A549 (cell line): ENCODE measurements around the gene TAF4.

Source experiments
- CHD4 ChIP-seq: fragments of 200-600 bp; sonication (generic); IDR thresholded peaks from 2 replicates; pipeline ENCODE4 v1.6.1; 2016; ENCODE audit warnings: antibody characterized with exemption, mild to moderate bottlenecking, borderline replicate concordance
- EP300 ChIP-seq, 2 experiments: fragments of >200 bp; sonication (Bioruptor Twin); formaldehyde crosslinking; IDR thresholded peaks; 2 replicates in 1 of 2; 3 replicates in 1 of 2; pipeline ENCODE4 v1.6.1; 2016 to 2017
- ESRRA ChIP-seq: fragments of 150-350 bp; IDR thresholded peaks from 2 replicates; pipeline ENCODE4 v1.6.1; 2014; ENCODE audit warnings: mild to moderate bottlenecking, low read length, borderline replicate concordance
- GATA3 ChIP-seq: IDR thresholded peaks from 2 replicates; pipeline ENCODE4 v1.6.1; 2012; ENCODE audit warnings: borderline replicate concordance
- POLR2A ChIP-seq: IDR thresholded peaks from 2 replicates; pipeline ENCODE4 v1.6.1; 2012; ENCODE audit warnings: mild to moderate bottlenecking, low read length
- RFX5 ChIP-seq: fragments of 450-650 bp; IDR thresholded peaks from 2 replicates; pipeline ENCODE4 v1.7.1; 2014; ENCODE audit warnings: antibody characterized with exemption, mild to moderate bottlenecking, moderate library complexity
- ZNF302 ChIP-seq: fragments of 250-450 bp; sonication (Bioruptor Pico); IDR thresholded peaks from 2 replicates; pipeline ENCODE4 v1.9.0; 2021; ENCODE audit warnings: inconsistent platforms, mild to moderate bottlenecking, moderate library complexity
- TF ChIP-seq, protein P1 (sequence below): fragments of >200 bp; sonication (Bioruptor Twin); formaldehyde crosslinking; IDR thresholded peaks from 3 replicates; pipeline ENCODE4 v1.5.1; 2016

DNA sequence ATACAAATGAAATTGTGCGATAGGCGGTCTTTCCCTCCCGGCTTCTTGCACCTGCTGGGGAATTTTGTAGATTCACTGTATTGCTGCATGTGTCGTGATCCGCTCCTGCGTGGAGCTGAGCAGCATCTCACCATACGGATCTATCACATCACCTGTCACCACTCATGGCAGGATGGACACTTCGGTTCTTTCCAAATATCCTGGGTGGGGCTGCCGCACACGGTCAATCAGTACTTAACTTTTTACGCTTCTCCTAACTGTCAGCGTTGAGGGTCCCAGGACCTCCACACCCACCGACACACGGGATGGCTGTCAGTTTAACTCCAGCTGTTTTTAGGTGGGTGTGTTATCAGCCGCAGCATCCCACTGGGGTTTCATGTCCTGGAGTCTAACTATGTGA lies 19.2 kb downstream of the TAF4 start:
- TF ChIP-seq, protein P1, sequence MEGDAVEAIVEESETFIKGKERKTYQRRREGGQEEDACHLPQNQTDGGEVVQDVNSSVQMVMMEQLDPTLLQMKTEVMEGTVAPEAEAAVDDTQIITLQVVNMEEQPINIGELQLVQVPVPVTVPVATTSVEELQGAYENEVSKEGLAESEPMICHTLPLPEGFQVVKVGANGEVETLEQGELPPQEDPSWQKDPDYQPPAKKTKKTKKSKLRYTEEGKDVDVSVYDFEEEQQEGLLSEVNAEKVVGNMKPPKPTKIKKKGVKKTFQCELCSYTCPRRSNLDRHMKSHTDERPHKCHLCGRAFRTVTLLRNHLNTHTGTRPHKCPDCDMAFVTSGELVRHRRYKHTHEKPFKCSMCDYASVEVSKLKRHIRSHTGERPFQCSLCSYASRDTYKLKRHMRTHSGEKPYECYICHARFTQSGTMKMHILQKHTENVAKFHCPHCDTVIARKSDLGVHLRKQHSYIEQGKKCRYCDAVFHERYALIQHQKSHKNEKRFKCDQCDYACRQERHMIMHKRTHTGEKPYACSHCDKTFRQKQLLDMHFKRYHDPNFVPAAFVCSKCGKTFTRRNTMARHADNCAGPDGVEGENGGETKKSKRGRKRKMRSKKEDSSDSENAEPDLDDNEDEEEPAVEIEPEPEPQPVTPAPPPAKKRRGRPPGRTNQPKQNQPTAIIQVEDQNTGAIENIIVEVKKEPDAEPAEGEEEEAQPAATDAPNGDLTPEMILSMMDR = no peak
- TF ChIP-seq POLR2A (no peak), ESRRA (no peak), ZNF302 (CRISPR knock-in tag) (no peak), RFX5 (no peak), CHD4 (no peak), GATA3 (no peak), EP300 (IDR thresholded peaks at IDR 0.05) (no peak)
